Colon (tissue), 2 donors: ENCODE results near the gene MKRN1.
"Not testable (repeated sequence)": the region's sequence is repeated elsewhere in the genome, so short reads cannot be mapped to it uniquely, and the experiment has no call there.

Source experiments
- FAIRE-seq: peaks from 2 replicates; lab custom pipeline; 2012; peaks lifted over from hg19 to GRCh38; lab: Jason Lieb, UNC
- donor health status: control.
- donor health status: control.

The MKRN1 gene

GRCh38 chr7:140484951-140485499, 5.7 kb upstream of the MKRN1 start:
- no peak for FAIRE-seq

GRCh38 chr7:140484479-140484878, 5.2 kb upstream of the MKRN1 start:
- FAIRE-seq: no peak

DNA sequence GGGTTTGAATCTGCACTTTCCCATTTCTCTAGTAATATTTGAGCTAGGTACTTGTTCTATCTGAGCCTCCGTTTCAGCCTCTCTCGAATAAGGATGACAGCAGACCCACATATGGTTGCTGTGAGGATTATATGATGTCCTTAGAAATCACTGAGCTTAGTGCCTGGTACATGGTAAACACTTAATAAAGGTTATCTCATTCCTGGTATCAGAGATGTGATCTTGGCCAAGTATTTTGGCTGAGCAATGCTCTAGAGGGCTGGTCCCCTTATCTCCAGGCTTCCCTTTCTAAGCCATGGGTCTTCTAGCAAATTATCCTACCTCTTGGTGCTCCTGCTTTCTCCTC, 407 bp upstream of the MKRN1 start:
- FAIRE-seq: no peak

DNA sequence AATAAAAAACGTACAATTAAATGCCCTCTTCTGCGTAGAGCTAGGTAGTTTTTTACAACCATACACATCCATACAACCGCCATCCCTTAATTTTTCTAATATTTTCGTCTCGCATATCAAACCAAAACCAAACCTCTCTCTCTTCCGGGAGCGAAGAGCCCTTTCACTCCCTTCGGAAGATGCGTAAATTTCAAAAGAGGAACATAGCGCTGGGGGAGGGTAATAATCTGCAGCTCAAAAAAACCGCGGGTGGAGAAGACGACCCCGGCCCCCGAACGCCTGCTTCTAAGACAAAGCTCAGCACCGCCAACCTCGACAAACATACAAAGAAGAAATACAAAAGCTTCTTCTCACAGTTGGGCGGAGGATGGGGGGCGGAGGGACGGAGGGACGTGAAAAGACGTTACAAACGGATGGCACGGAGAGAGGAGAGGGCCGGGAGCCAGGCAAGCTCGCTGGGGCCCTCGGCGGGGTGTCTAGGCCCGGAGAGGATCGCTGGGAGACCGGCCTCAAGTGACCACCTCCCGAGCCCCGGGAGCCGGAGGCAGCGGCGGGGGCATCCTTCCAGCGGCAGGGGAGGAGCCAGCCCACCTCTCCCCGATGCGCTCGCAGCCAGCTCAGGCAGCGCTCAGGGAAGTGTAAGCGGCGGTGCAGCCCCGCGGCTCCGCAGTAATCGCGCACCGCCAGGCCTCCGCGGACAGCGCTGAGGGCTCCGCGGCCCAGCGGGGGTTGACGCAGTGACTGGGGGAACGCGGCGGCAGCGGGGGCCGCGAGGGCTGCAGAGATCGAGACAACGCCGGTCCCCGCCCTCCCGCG, 851 bp downstream of the MKRN1 start:
- FAIRE-seq: no peak

DNA sequence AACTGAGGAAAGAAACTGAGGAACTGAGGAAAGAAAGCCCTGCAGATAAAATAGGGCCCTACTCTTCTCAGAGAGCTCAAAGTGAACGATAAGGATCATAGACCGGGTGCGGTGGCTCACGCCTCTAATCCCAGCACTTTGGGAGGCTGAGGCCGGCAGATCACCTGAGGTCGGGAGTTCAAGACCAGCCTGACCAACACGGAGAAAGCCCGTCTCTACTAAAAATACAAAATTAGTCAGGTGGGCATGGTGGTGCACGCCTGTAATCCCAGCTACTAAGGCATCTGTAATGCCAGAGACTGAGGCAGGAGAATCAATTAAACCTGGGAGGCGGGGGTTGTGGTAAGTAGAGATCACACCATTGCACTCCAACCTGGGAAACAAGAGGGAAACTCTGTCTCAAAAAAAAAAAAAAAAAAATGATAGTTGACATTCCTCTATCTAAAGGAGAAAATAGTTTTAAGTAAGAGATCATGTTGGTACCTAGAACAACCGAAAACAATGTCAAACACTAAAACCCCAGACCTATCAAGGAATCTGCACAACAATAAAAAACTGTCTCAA, 2.5 kb downstream of the MKRN1 start:
- FAIRE-seq: no peak

- FAIRE-seq: no peak
These were observed 3.5 kb downstream of the MKRN1 start for GRCh38 chr7:140475747-140476333.

- FAIRE-seq: no peak
These were observed 16.2 kb downstream of the MKRN1 start for GRCh38 chr7:140463111-140463510.

DNA sequence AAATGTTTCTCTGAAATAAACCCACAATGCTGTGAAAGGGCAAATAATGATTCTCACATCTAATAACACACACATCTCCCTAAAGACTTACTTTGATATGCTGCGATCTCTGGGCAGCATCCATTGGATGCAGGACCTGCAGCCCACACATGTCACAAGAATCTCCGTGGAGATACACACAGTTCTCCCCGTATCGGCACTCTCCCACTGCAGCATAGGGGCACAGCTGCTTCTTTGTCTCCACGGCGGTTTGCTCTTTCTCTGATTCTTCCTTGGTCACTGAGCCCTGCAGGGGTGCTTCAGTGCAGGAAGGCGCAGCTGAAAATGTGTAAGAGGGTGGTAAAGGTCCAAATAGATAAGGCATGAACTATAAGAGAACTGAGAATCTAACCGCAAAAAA, 20.4 kb downstream of the MKRN1 start:
- no peak for FAIRE-seq

DNA sequence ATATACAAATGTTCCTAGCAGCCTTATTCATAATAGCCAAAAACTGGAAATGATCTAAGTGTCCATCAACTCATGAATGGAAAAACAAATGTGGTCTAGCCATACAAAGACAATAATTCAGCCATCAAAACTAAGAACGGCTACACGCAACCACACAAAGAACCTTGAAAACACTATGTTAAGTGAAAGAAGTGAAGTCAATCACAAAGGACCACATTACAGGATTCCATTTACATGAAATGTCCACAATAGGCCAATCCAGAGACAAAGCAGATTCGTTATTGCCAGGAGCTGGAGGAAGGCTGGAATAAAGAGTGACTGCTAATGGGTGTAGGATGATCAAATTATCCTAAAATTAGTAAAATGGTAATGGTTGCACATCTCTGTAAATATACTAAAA, 21.1 kb downstream of the MKRN1 start:
- FAIRE-seq: no peak

DNA sequence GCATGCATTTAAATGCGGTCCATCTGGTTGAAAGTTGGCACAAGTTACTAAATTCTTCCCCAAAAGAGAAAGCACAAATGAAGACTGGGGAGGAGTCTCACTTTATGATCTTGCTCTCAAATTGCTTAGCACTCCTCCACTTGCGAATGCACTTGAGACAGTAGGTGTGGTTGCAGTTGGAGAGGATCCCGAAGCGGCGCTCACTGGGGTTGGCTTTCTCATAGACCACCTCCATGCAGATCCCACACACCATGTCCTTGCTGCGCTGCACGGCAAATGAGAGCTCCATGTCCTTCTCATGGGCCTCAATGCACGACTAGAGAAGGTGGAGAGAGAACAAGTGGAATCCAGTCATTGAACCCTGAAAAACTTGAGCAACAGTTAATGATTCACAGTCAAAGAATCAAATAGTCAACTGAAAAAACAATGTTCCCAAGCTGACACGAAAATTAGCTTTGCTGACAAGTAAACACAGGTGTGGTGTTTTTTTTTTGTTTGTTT, 22.7 kb downstream of the MKRN1 start:
- no peak for FAIRE-seq

- no peak for FAIRE-seq
These were observed 23.6 kb downstream of the MKRN1 start for GRCh38 chr7:140455743-140456142.

DNA sequence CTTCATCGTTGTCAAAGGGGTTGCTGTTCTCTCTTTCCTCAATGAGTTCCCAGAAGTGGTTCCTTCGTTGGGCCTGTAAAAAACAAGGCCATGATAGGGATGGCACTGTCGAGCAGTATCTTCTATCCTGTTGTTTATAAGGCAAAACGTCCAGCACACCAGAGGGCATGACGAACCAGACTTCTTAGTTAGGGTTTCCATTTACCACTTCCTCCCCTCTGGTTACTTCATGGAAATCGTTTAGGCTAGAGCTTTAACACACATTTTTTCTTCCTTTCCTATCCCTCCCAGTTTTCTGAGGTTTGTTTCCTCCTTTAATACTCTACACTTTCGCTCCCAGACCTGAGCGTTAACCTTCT, 24.7 kb downstream of the MKRN1 start:
- no peak for FAIRE-seq

- FAIRE-seq: not testable (repeated sequence)
These were observed 25.3 kb downstream of the MKRN1 start for GRCh38 chr7:140453785-140454656.

- FAIRE-seq: peak; percentile 36
These were observed 26.0 kb downstream of the MKRN1 start for GRCh38 chr7:140453273-140453672.

GRCh38 chr7:140451716-140452115, 27.6 kb downstream of the MKRN1 start:
- no peak for FAIRE-seq

GRCh38 chr7:140448781-140449480, 30.4 kb downstream of the MKRN1 start:
- no peak for FAIRE-seq

- no peak for FAIRE-seq
These were observed 31.5 kb downstream of the MKRN1 start for GRCh38 chr7:140447841-140448240.

- no peak for FAIRE-seq
These were observed 32.8 kb downstream of the MKRN1 start for GRCh38 chr7:140446467-140446866.

- no peak for FAIRE-seq
These were observed 37.8 kb downstream of the MKRN1 start for GRCh38 chr7:140441519-140441918.

- FAIRE-seq: no peak
These were observed 38.7 kb downstream of the MKRN1 start for GRCh38 chr7:140440593-140440992.

DNA sequence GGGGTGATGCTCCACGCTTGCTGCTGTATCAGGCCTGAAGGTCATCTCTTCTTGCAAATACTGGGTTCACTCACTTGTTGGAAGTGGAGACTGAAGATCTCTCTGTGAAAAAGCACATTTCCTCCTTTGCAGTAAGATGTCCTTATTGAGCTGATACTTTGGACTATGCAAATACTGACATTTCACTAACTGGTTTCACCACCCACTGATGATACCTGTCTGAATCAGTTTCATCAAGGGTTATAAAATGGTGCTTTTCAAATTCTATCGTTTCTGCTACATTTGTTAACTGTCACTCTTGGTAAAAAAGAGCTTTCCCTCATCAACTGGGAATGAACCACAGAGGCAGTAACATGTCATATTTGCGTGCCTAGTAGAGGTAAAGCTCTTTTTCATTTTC, 39.9 kb downstream of the MKRN1 start:
- FAIRE-seq: no peak
